SK-N-SH (cell line): ENCODE data around the gene LINS1.

ENCODE experiments used
- FOXM1 ChIP-seq: IDR thresholded peaks from 2 replicates; pipeline ENCODE4 v1.4.0; 2012; ENCODE audit warnings: low read depth, mild to moderate bottlenecking
- RFX5 ChIP-seq: IDR thresholded peaks from 2 replicates; pipeline ENCODE4 v1.6.1; 2012; ENCODE audit warnings: mild to moderate bottlenecking, improper control_type of control experiment, low read length
- TAF1 ChIP-seq: IDR thresholded peaks from 2 replicates; pipeline ENCODE4 v1.6.1; 2012; ENCODE audit warnings: low read depth, mild to moderate bottlenecking, low read length, moderate library complexity, borderline replicate concordance

DNA sequence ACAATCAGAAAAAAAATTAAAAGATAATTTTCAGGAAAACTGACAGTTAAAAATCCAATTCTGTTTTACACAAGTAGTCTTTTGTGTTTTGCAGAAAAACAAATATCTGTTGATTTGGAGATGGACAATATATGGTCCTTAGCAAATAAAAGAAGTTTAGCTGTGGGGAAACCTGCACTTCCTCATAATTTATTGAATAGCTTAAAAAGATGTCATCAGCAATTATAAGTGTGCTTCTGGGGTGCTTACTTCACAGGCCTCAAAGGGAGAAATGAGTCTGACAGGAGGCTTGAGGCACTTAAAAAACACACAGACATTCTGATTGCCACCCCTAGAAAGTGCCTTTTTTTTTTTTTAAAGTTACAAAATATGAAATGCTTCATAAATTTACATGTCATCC, 41.7 kb downstream of the LINS1 start:
- TF ChIP-seq TAF1, result no peak
- TF ChIP-seq RFX5, result no peak
- no peak for TF ChIP-seq FOXM1
